NCI-H774 (cell line): Measurements from ENCODE around the gene DDX43.
A peak's percentile ranks its signal among the peaks of the same experiment; 100 is the strongest.
"Not testable (repeated sequence)": the region's sequence is repeated elsewhere in the genome, so short reads cannot be mapped to it uniquely, and the experiment has no call there.

ENCODE experiments used
- DNase-seq: peaks from one replicate; lab custom pipeline; 2025; lab: John Stamatoyannopoulos, UW

DDX43 gene

GRCh38 chr6:73388800-73389512 is 5.7 kb upstream of the DDX43 start:
- DNase-seq, result peak; percentile 72

- DNase-seq, result peak; percentile 68
These were observed 4.8 kb upstream of the DDX43 start for GRCh38 chr6:73389854-73390253.

- no peak for DNase-seq
These were observed 3.0 kb upstream of the DDX43 start for GRCh38 chr6:73391675-73392074.

GRCh38 chr6:73392188-73392587 is 2.4 kb upstream of the DDX43 start:
- not testable (repeated sequence) for DNase-seq

- DNase-seq, result no peak
These were observed 1.4 kb upstream of the DDX43 start for GRCh38 chr6:73393278-73393677.

GRCh38 chr6:73395875-73396274 is 1.2 kb downstream of the DDX43 start:
- no peak for DNase-seq

- no peak for DNase-seq
These were observed 6.0 kb downstream of the DDX43 start for GRCh38 chr6:73400656-73401055.

- no peak for DNase-seq
These were observed 14.8 kb downstream of the DDX43 start for GRCh38 chr6:73409395-73409794.

GRCh38 chr6:73413102-73413501 is 18.5 kb downstream of the DDX43 start:
- DNase-seq, result no peak

- no peak for DNase-seq
These were observed 23.6 kb downstream of the DDX43 start for GRCh38 chr6:73418081-73418741.

- no peak for DNase-seq
These were observed 26.9 kb downstream of the DDX43 start for GRCh38 chr6:73421534-73421933.

GRCh38 chr6:73435236-73435635 is 40.6 kb downstream of the DDX43 start:
- no peak for DNase-seq

- no peak for DNase-seq
These were observed 48.9 kb downstream of the DDX43 start for GRCh38 chr6:73443555-73443954.

- DNase-seq, result peak; percentile 58
These were observed 56.8 kb downstream of the DDX43 start for GRCh38 chr6:73451223-73452106.

- DNase-seq, result peak; percentile 33
These were observed 57.5 kb downstream of the DDX43 start, which contains the start of gene CGAS for GRCh38 chr6:73452107-73452461. Gene CGAS (minus strand): TSS chr6:73452297. CDS start chr6:73452181, 116 bp downstream.

- DNase-seq, result no peak
These were observed 61.4 kb downstream of the DDX43 start for GRCh38 chr6:73455865-73456629.

- not testable (repeated sequence) for DNase-seq
These were observed 64.8 kb downstream of the DDX43 start for GRCh38 chr6:73459474-73459873.

GRCh38 chr6:73460056-73460455 is 65.4 kb downstream of the DDX43 start:
- DNase-seq, result no peak

- peak; percentile 94 for DNase-seq
These were observed 67.1 kb downstream of the DDX43 start, which contains the start of gene MTO1 for GRCh38 chr6:73461537-73462350. Gene MTO1 (plus strand): TSS chr6:73461737. CDS start chr6:73461855, 118 bp downstream.
